ENCODE results near the gene UNC5B.
"Not testable (repeated sequence)": the region's sequence is repeated elsewhere in the genome, so short reads cannot be mapped to it uniquely, and the experiment has no call there.

Gene UNC5B

GRCh38 chr10:71209731-71210541, 2.4 kb upstream of the UNC5B start:
- DNase-seq, result no peak

GRCh38 chr10:71210542-71210871, 1.9 kb upstream of the UNC5B start:
- no peak for DNase-seq

GRCh38 chr10:71211053-71211452, 1.3 kb upstream of the UNC5B start:
- DNase-seq, result no peak

GRCh38 chr10:71211775-71212317, 524 bp upstream of the UNC5B start:
- no peak for DNase-seq

- DNase-seq, result peak; percentile 73
Observed at GRCh38 chr10:71213127-71213621, 804 bp downstream of the UNC5B start.

- DNase-seq, result no peak
Observed at GRCh38 chr10:71213761-71214440, 1.5 kb downstream of the UNC5B start.

GRCh38 chr10:71214641-71215559, 2.5 kb downstream of the UNC5B start:
- DNase-seq, result no peak

GRCh38 chr10:71216363-71216695, 4.0 kb downstream of the UNC5B start:
- DNase-seq, result no peak

GRCh38 chr10:71216751-71217265, 4.4 kb downstream of the UNC5B start:
- DNase-seq, result no peak

GRCh38 chr10:71217266-71218045, 5.1 kb downstream of the UNC5B start:
- no peak for DNase-seq

GRCh38 chr10:71218046-71218650, 5.8 kb downstream of the UNC5B start:
- DNase-seq, result peak; percentile 16

GRCh38 chr10:71218651-71219050, 6.3 kb downstream of the UNC5B start:
- DNase-seq, result no peak

GRCh38 chr10:71219236-71219917, 7.0 kb downstream of the UNC5B start:
- not testable (repeated sequence) for DNase-seq

GRCh38 chr10:71219918-71220688, 7.7 kb downstream of the UNC5B start:
- no peak for DNase-seq

GRCh38 chr10:71220689-71221540, 8.5 kb downstream of the UNC5B start:
- no peak for DNase-seq

GRCh38 chr10:71221586-71222202, 9.3 kb downstream of the UNC5B start:
- peak; percentile 15 for DNase-seq

GRCh38 chr10:71222601-71223346, 10.4 kb downstream of the UNC5B start:
- DNase-seq, result no peak
